H1 (cell line): ENCODE measurements around the gene ITPK1. TPM values are rescaled to one million over a fixed set of nuclear protein-coding genes. Genes with fewer than 3 reads are reported as not detected.

ENCODE experiments used
- CREB1 ChIP-seq: IDR thresholded peaks from 2 replicates; pipeline ENCODE4 v1.6.1; 2012; ENCODE audit warnings: inconsistent platforms
- EP300 ChIP-seq, 2 experiments: IDR thresholded peaks; 1 replicate in 1 of 2; 2 replicates in 1 of 2; pipeline ENCODE4 v1.6.1; 2011 to 2012; ENCODE audit warnings: low read depth in 2 of 2, low read length in 2 of 2, mild to moderate bottlenecking in 2 of 2, borderline replicate concordance in 1 of 2, inconsistent platforms in 1 of 2, moderate library complexity in 1 of 2
- HDAC6 ChIP-seq: IDR thresholded peaks from one replicate; pipeline ENCODE4 v1.7.1; 2012; ENCODE audit warnings: low read depth, mild to moderate bottlenecking, inconsistent platforms, low read length, moderate library complexity
- JUND ChIP-seq: IDR thresholded peaks from 2 replicates; pipeline ENCODE4 v1.6.1; 2011; ENCODE audit warnings: mild to moderate bottlenecking, improper control_type of control experiment, low read length
- RFX5 ChIP-seq: IDR thresholded peaks from 2 replicates; pipeline ENCODE4 v1.6.1; 2011; ENCODE audit warnings: low read depth, low read length, improper control_type of control experiment, borderline replicate concordance
- SIX5 ChIP-seq: IDR thresholded peaks from 2 replicates; pipeline ENCODE4 v1.6.1; 2011; ENCODE audit warnings: mild to moderate bottlenecking, low read depth, low read length
- polyA plus RNA-seq, 7 experiments: library from polyadenylated mRNA; depleted of rRNA in 3 of 7; stranded (reverse) in 5 of 7; unstranded in 2 of 7; fragments of >200 nt in 5 of 7; fragments of 200-250 nt in 2 of 7; gene quantifications; 1 replicate in 5 of 7; 2 replicates in 1 of 7; 4 replicates in 1 of 7; pipeline versions ENCODE4 v1.2.1 to v1.2.3, GENCODE V29; 2011 to 2013; ENCODE audit warnings: missing spikeins in 2 of 7, mixed read lengths in 2 of 7
- total RNA-seq: library from RNA; stranded (reverse); fragmentation: NEBNext Ultra II Directional; extraction: Animal tissue kit (Norgen Biotek cat#: 25700); gene quantifications from 2 replicates; pipeline ENCODE4 v1.2.1, GENCODE V29; 2021

ITPK1 gene
- total and polyA plus RNA-seq, 2 of the 8 experiments (the other 6 are each of a cell fraction or from before 2014, with no cell fraction given), result 108 to 143 TPM

GRCh38 chr14:92997343-92998061, 118.2 kb downstream of the ITPK1 start (continued):
- TF ChIP-seq EP300 (IDR thresholded peaks at IDR 0.05; ENCODE audit: borderline replicate concordance in 1 of 2, low read depth in 2 of 2, low read length in 2 of 2) (no peak), RFX5 (no peak), HDAC6 (no peak), CREB1 (no peak), JUND (no peak), SIX5 (no peak)
